HEK293 (cell line): ENCODE results near the gene PPP4C.

Source experiments
- KLF10 ChIP-seq: fragments of 450-650 bp; IDR thresholded peaks from 2 replicates; pipeline ENCODE4 v1.5.1; 2018; ENCODE audit warnings: missing biosample characterization, mild to moderate bottlenecking, missing genetic modification characterization
- PRDM1 ChIP-seq: fragments of 450-650 bp; formaldehyde crosslinking; IDR thresholded peaks from 2 replicates; pipeline ENCODE4; 2016; ENCODE audit warnings: missing biosample characterization, missing genetic modification characterization
- PRDM10 ChIP-seq: fragments of 450-650 bp; formaldehyde crosslinking; IDR thresholded peaks from 2 replicates; pipeline ENCODE4 v1.5.1; 2016; ENCODE audit warnings: missing biosample characterization, missing genetic modification characterization
- SALL2 ChIP-seq: fragments of 450-650 bp; formaldehyde crosslinking; IDR thresholded peaks from 2 replicates; pipeline ENCODE4 v1.5.0; 2017; ENCODE audit warnings: missing biosample characterization, mild to moderate bottlenecking, missing genetic modification characterization, borderline replicate concordance
- SP2 ChIP-seq: fragments of 450-650 bp; formaldehyde crosslinking; IDR thresholded peaks from 2 replicates; pipeline ENCODE4 v1.5.1; 2016; ENCODE audit warnings: missing biosample characterization, missing genetic modification characterization
- SP3 ChIP-seq: fragments of 450-650 bp; formaldehyde crosslinking; IDR thresholded peaks from 2 replicates; pipeline ENCODE4 v1.5.1; 2016; ENCODE audit warnings: missing biosample characterization, missing genetic modification characterization
- ZBTB17 ChIP-seq: fragments of 450-650 bp; formaldehyde crosslinking; IDR thresholded peaks from 2 replicates; pipeline ENCODE4 v1.5.1; 2016; ENCODE audit warnings: missing biosample characterization, missing genetic modification characterization
- ZNF10 ChIP-seq: fragments of 450-650 bp; formaldehyde crosslinking; IDR thresholded peaks from 2 replicates; pipeline ENCODE4 v1.5.1; 2017; ENCODE audit warnings: missing biosample characterization, missing genetic modification characterization
- ZNF121 ChIP-seq: fragments of 450-650 bp; formaldehyde crosslinking; IDR thresholded peaks from 2 replicates; pipeline ENCODE4 v1.5.1; 2016; ENCODE audit warnings: missing biosample characterization, missing genetic modification characterization
- ZNF138 ChIP-seq: fragments of 450-650 bp; formaldehyde crosslinking; IDR thresholded peaks from 2 replicates; pipeline ENCODE4 v1.5.1; 2016; ENCODE audit warnings: missing biosample characterization, missing genetic modification characterization, borderline replicate concordance
- ZNF140 ChIP-seq: fragments of 450-650 bp; formaldehyde crosslinking; IDR thresholded peaks from 2 replicates; pipeline ENCODE4 v1.5.1; 2016; ENCODE audit warnings: missing biosample characterization, missing genetic modification characterization
- ZNF2 ChIP-seq: fragments of 450-650 bp; formaldehyde crosslinking; IDR thresholded peaks from 2 replicates; pipeline ENCODE4 v1.5.1; 2016; ENCODE audit warnings: missing biosample characterization, missing genetic modification characterization
- ZNF211 ChIP-seq: fragments of 450-650 bp; formaldehyde crosslinking; IDR thresholded peaks from 2 replicates; pipeline ENCODE4 v1.5.1; 2016; ENCODE audit warnings: low read depth, missing biosample characterization, missing genetic modification characterization
- ZNF24 ChIP-seq: fragments of 450-650 bp; formaldehyde crosslinking; IDR thresholded peaks from 2 replicates; pipeline ENCODE4 v1.5.1; 2016; ENCODE audit warnings: missing biosample characterization, missing genetic modification characterization
- ZNF335 ChIP-seq: fragments of 450-650 bp; formaldehyde crosslinking; conservative IDR thresholded peaks from 2 replicates; pipeline ENCODE4 v1.5.1; 2016; ENCODE audit warnings: missing biosample characterization, missing genetic modification characterization
- ZNF366 ChIP-seq: fragments of 450-650 bp; formaldehyde crosslinking; conservative IDR thresholded peaks from 2 replicates; pipeline ENCODE4 v1.5.1; 2016; ENCODE audit warnings: missing biosample characterization, missing genetic modification characterization
- ZNF48 ChIP-seq: fragments of 450-650 bp; formaldehyde crosslinking; IDR thresholded peaks from 2 replicates; pipeline ENCODE4 v1.5.1; 2016; ENCODE audit warnings: missing biosample characterization, missing genetic modification characterization
- ZNF561 ChIP-seq: fragments of 450-650 bp; IDR thresholded peaks from 2 replicates; pipeline ENCODE4 v1.5.1; 2018; ENCODE audit warnings: missing biosample characterization, missing genetic modification characterization, borderline replicate concordance
- ZNF645 ChIP-seq: fragments of 450-650 bp; formaldehyde crosslinking; IDR thresholded peaks from 2 replicates; pipeline ENCODE4; 2016; ENCODE audit warnings: missing biosample characterization, missing genetic modification characterization
- ZNF654 ChIP-seq: fragments of 450-650 bp; formaldehyde crosslinking; IDR thresholded peaks from 2 replicates; pipeline ENCODE4 v1.5.1; 2016; ENCODE audit warnings: low read depth, missing biosample characterization, missing genetic modification characterization
- ZNF701 ChIP-seq: fragments of 450-650 bp; formaldehyde crosslinking; IDR thresholded peaks from 2 replicates; pipeline ENCODE4 v1.5.1; 2016; ENCODE audit warnings: missing biosample characterization, missing genetic modification characterization
- ZNF76 ChIP-seq: fragments of 450-650 bp; formaldehyde crosslinking; IDR thresholded peaks from 2 replicates; pipeline ENCODE4; 2016; ENCODE audit warnings: low read depth, missing biosample characterization, missing genetic modification characterization, borderline replicate concordance
- ZNF837 ChIP-seq: fragments of 450-650 bp; formaldehyde crosslinking; IDR thresholded peaks from 2 replicates; pipeline ENCODE4 v1.5.1; 2016; ENCODE audit warnings: missing biosample characterization, missing genetic modification characterization
- ZSCAN18 ChIP-seq: fragments of 450-650 bp; formaldehyde crosslinking; IDR thresholded peaks from 2 replicates; pipeline ENCODE4 v1.5.1; 2016; ENCODE audit warnings: missing biosample characterization, missing genetic modification characterization
- TF ChIP-seq, protein P1 (sequence below): fragments of 450-650 bp; formaldehyde crosslinking; conservative IDR thresholded peaks from 2 replicates; pipeline ENCODE4 v1.5.1; 2016; ENCODE audit warnings: low read depth, missing biosample characterization, missing genetic modification characterization
- TF ChIP-seq, protein P2 (sequence below): fragments of 450-650 bp; IDR thresholded peaks from 2 replicates; pipeline ENCODE4 v1.5.1; 2018; ENCODE audit warnings: missing biosample characterization, mild to moderate bottlenecking, missing genetic modification characterization
- TF ChIP-seq, protein P3 (sequence below): fragments of 450-650 bp; formaldehyde crosslinking; IDR thresholded peaks from 2 replicates; pipeline ENCODE4 v1.5.1; 2017; ENCODE audit warnings: missing biosample characterization, missing genetic modification characterization

Gene PPP4C

GRCh38 chr16:30092373-30093010, 16.7 kb downstream of the PPP4C start (continued):
- peak; percentile 40 for TF ChIP-seq ZNF654 (tag by site-specific recombination)
- TF ChIP-seq KLF10 (tag by site-specific recombination) = peak; percentile 41; the same call in 1 of the 2 replicates
- TF ChIP-seq ZNF561 = peak; percentile 19; the same call in 1 of the 2 replicates
- TF ChIP-seq ZNF140 (tag by site-specific recombination) = no peak
- no peak for TF ChIP-seq ZNF121 (tag by site-specific recombination)
- TF ChIP-seq ZNF2 (tag by site-specific recombination) = peak; percentile 38; the same call in 1 of the 2 replicates
- TF ChIP-seq ZNF701 (tag by site-specific recombination) = peak; percentile 79; the same call in 1 of the 2 replicates
- no peak for TF ChIP-seq ZNF211 (tag by site-specific recombination)
- TF ChIP-seq, protein P1, sequence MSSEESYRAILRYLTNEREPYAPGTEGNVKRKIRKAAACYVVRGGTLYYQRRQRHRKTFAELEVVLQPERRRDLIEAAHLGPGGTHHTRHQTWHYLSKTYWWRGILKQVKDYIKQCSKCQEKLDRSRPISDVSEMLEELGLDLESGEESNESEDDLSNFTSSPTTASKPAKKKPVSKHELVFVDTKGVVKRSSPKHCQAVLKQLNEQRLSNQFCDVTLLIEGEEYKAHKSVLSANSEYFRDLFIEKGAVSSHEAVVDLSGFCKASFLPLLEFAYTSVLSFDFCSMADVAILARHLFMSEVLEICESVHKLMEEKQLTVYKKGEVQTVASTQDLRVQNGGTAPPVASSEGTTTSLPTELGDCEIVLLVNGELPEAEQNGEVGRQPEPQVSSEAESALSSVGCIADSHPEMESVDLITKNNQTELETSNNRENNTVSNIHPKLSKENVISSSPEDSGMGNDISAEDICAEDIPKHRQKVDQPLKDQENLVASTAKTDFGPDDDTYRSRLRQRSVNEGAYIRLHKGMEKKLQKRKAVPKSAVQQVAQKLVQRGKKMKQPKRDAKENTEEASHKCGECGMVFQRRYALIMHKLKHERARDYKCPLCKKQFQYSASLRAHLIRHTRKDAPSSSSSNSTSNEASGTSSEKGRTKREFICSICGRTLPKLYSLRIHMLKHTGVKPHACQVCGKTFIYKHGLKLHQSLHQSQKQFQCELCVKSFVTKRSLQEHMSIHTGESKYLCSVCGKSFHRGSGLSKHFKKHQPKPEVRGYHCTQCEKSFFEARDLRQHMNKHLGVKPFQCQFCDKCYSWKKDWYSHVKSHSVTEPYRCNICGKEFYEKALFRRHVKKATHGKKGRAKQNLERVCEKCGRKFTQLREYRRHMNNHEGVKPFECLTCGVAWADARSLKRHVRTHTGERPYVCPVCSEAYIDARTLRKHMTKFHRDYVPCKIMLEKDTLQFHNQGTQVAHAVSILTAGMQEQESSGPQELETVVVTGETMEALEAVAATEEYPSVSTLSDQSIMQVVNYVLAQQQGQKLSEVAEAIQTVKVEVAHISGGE = no peak; the same call in none of the 2 replicates
- TF ChIP-seq, protein P2, sequence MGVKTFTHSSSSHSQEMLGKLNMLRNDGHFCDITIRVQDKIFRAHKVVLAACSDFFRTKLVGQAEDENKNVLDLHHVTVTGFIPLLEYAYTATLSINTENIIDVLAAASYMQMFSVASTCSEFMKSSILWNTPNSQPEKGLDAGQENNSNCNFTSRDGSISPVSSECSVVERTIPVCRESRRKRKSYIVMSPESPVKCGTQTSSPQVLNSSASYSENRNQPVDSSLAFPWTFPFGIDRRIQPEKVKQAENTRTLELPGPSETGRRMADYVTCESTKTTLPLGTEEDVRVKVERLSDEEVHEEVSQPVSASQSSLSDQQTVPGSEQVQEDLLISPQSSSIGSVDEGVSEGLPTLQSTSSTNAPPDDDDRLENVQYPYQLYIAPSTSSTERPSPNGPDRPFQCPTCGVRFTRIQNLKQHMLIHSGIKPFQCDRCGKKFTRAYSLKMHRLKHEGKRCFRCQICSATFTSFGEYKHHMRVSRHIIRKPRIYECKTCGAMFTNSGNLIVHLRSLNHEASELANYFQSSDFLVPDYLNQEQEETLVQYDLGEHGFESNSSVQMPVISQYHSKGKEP (tag by site-specific recombination) = peak; percentile 69; the same call in 1 of the 2 replicates
- TF ChIP-seq ZNF76 = peak; percentile 41; the same call in 1 of the 2 replicates
- 0 out of 2 replicates have a peak, but pooled peaks have one; percentile 51 for TF ChIP-seq ZNF366 (tag by site-specific recombination)
- no peak for TF ChIP-seq SALL2 (tag by site-specific recombination)
- TF ChIP-seq ZNF48 = no peak
- TF ChIP-seq ZNF24 = peak; percentile 82
- no peak for TF ChIP-seq SP3
- TF ChIP-seq ZNF645 = peak; percentile 28; the same call in 1 of the 2 replicates
- TF ChIP-seq SP2 = peak; percentile 63
- no peak for TF ChIP-seq ZNF837
- TF ChIP-seq PRDM10 (tag by site-specific recombination) = peak; percentile 87
- TF ChIP-seq ZBTB17 = peak; percentile 79
- TF ChIP-seq PRDM1 = no peak
- no peak for TF ChIP-seq ZNF138 (tag by site-specific recombination)
- no peak for TF ChIP-seq ZSCAN18 (tag by site-specific recombination)
- TF ChIP-seq, protein P3, sequence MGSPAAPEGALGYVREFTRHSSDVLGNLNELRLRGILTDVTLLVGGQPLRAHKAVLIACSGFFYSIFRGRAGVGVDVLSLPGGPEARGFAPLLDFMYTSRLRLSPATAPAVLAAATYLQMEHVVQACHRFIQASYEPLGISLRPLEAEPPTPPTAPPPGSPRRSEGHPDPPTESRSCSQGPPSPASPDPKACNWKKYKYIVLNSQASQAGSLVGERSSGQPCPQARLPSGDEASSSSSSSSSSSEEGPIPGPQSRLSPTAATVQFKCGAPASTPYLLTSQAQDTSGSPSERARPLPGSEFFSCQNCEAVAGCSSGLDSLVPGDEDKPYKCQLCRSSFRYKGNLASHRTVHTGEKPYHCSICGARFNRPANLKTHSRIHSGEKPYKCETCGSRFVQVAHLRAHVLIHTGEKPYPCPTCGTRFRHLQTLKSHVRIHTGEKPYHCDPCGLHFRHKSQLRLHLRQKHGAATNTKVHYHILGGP (tag by site-specific recombination) = no peak
- TF ChIP-seq ZNF10 = no peak
- peak; percentile 61 for TF ChIP-seq ZNF335 (tag by site-specific recombination)
